ENCODE measurements around the gene CEP162.
"Not testable (repeated sequence)": the region's sequence is repeated elsewhere in the genome, so short reads cannot be mapped to it uniquely, and the experiment has no call there.

CEP162 gene

DNA sequence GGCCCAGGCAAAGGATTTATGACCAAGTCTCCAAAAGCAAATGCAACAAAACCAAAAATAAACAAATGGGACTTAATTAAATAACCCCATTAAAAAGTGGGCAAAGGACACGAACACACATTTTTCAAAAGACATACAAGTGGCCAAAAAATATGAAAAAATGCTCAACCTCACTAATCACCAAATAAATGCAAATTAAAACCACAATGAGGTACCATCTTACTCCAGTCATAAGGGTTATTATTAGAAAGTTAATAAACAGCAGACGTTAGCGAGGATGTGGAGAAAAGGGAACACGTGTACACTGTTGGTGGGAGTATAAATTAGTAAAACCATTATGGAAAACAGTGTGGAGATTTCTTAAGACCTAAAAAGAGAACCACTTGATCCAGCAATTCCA, 71.1 kb downstream of the CEP162 start:
- DNase-seq (ENCODE audit: low read depth in 2 of 2): no peak

DNA sequence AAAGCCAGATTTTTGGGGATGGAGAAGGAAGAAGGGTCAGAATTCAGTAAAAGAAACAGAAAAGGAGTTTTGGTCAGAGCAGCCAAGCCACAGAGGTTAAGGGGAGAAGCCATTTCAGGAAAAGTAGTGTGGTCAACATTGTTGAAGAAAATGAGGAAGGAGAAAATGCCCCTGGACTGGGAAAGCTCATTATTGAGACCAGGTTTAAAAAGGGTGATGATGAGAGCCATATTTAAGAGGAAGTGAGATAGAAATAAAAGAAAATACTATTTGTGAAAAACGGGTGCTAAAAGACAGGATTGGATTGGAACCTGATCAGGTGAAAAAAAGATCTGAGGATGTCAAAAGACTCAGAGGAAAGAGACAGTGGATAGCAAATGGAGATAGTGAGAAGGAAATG, 75.8 kb downstream of the CEP162 start:
- no peak for DNase-seq (ENCODE audit: low read depth in 2 of 2)

DNA sequence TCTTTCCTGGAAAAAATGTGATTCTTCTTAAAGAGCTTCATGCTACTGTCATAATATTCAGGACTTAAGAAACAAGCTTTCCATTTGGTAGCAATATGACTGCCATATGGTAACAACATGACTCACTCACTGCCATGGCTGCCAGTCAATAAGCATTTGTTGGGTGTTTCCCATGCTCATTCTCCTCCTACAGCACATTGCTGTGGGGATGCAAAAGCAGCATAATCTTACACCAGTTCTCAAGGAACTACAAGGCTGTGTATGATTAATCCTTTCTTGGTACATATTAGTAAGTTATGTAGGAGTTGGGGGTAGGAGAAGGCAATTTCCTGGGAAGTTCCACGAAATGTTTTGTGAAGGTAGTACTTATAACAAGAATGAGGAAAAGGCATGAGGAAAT, 76.7 kb downstream of the CEP162 start:
- DNase-seq (ENCODE audit: low read depth in 2 of 2): no peak

DNA sequence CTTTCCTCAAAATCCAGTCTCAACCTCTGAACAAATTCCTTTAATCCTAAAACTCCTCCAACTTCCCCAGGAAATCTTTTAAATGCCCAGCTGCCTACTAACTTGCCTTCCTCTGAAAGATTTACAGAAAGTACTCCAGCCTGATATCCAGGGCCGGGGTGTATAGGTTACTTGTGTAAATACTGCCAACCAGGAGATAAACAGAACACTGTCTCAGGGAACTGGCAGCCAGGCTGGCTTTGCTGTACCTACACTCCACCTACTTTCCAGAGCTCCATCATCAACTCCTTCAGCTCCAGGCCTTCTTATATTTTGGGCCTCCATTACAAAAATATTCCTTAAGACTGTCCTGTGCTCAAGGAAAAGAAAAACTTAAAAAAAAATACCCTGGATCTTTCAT, 85.9 kb downstream of the CEP162 start:
- no peak for DNase-seq (ENCODE audit: low read depth in 2 of 2)

DNA sequence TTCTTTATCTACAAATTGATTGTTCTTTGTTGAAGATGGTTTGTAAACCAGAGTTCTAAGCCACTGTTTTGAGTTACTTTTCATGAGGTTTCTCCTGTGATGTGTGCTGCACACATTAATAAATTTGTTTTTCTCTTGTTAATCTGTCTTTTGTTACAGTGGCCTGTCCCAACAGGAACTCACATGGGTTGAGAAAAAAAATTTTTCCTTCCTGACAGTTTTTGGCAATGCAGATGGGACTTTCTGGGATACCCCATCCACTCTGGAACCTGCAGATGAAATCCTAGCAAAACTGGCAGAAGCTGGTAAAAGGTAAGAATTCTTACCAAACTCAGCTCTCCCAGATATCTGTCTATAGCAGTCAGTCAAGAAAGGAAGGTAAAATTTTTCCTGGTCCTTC, 88.1 kb downstream of the CEP162 start:
- DNase-seq (ENCODE audit: low read depth in 2 of 2): no peak

DNA sequence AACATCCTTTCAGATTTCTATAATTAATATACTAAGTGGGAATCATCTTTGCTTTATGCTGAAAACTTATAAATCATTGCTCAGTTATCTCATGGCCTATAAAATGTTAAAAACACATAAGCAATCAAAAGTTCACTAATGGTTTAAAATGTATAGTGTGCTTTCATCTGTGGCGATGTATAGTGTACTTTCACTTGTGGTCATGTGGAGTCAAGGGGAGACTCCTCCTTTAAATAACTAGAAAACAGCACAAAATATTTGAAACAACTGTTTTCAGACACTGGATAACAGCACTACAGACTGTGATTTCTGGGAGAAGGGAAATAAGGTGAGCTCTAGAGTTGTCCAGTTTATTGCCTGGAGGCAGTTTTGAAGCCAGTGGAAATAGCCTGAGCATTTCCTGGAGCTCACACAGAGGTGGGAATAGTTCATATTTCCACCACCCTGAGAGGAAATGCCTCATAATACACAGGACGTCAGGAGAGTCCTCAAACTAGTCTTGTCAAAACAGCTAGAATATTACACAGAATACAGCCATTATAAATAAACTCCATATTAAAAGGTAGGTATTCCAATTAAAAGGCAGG, 89.4 kb downstream of the CEP162 start:
- no peak for DNase-seq (ENCODE audit: low read depth in 2 of 2)

DNA sequence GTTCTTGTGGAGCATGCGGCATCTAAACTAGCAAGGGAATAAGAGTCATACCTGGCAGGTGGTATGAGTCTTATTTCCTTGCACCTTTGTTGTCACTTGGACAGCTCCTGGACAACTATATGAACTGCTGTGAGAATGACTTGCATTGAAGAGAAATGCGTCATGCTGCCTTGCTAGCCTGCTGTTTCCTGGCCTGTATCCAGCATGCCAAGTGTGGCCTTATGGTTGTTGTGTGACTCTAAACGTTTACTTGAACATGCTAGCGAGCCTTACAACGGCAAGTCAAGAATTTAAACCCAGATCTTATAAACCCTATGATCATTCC, 90.4 kb downstream of the CEP162 start:
- DNase-seq (ENCODE audit: low read depth in 2 of 2): no peak

DNA sequence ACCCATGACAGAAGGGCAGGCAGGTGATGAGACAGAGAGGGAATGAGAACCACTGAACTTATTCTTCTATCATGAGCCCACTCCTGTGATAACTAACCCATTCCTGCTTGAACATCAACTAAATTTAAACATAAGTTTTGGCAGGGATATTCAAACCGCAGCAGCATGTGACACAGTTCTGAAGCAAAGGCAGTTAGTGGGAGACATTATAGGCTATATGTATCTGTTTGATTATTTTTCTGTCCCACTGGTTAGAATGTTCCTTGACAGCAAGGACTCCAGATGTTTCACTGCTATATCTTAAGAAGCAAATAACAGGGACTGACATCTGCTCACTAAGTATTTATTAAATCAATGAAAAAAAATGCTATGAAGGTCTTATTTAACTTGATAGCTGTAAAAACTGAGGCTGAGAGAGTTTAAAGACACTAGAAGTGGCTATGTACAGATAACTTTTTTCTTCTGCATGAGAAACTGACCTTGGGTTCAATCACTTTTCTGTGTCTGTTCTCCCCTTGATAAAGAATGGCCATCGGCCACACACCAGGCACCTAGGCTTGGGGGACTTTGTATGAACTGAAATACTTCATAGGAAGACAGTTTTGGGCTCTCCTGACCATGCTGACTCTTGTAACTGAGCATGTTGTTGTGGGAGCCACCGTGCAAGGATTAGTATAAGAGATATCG, 90.9 kb downstream of the CEP162 start:
- no peak for DNase-seq (ENCODE audit: low read depth in 2 of 2)

DNA sequence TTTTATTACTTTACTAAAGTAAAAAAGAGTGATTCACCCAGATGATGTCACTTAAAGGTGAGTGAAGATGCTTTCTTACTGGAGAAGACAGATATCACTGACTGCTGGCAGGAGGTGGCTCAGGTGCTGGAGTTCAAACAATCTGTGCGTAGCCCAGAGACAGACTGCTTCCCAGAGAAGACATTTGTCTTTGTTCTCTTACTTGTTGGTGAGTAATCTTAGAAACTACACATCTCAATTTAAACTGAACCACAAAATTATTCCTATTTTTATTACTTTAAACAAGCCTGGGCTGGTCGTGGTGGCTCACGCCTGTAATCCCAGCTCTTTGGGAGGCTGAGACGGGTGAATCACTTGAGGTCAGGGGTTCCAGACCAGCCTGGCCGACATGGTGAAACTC, 92.2 kb downstream of the CEP162 start:
- no peak for DNase-seq (ENCODE audit: low read depth in 2 of 2)

DNA sequence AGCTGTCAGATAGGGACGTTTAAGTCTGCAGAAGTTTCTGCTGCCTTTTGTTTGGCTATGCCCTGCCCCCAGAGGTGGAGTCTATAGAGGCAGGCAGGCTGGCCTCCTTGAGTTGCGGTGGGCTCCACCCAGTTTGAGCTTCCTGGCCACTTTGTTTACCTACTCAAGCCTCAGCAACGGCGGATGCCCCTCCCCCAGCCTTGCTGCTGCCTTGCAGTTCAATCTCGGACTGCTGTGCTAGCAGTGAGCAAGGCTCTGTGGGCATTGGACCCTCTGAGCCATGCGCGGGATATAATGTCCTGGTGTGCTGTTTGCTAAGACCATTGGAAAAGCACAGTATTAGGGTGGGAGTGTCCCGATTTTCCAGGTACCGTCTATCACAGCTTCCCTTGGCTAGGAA, 94.1 kb downstream of the CEP162 start:
- not testable (repeated sequence) for DNase-seq (ENCODE audit: low read depth in 2 of 2)

DNA sequence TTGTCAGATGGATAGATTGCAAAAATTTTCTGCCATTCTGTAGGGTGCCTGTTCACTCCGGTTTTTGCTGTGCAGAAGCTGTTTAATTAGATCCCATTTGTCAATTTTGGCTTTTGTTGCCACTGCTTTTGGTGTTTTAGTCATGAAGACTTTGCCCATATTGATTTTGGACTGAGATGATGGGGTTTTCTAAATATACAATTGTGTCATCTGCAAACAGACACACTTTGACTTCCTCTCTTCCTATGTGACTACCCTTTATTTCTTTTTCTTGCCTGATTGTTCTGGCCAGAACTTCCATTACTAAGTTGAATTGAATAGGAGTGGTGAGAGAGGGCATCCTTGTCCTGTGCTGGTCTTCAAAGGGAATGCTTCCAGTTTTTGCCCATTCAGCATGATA, 97.9 kb downstream of the CEP162 start:
- DNase-seq (ENCODE audit: low read depth in 2 of 2): not testable (repeated sequence)

DNA sequence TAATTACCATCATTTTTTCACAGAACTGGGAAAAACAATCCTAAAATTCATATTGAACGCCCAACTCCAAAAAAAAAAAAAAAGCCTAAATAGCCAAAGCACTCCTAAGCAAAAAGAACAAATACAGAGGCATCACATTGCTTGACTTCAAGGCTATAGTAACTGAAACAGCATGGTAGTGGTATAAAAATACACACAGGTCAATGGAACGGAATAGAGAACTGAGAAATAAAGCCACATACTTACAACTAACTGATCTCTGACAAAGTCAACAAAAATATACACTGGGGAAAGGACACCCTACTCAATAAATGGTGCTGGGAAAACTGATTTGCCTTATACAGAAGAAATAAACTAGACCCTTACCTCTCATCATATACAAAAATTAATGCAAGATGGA, 104.3 kb downstream of the CEP162 start:
- no peak for DNase-seq (ENCODE audit: low read depth in 2 of 2)

DNA sequence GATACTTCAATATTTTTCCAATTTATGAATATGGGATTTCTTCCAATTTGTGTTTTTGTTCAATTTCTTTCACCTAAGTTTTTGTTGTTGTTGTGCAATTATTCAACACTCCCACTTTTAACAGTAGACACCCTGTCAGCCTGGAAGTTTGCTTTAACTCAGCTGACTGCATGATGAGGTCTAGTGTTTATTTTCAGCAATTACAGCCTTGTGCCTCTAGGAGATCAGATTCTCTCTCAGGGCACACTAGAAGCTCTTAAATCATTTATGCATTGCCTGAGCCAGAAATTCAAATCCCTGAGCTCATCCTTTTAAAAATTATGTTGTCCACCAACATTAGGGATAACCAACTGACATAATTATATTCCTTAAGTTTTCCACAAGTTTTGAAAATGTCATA, 108.2 kb downstream of the CEP162 start:
- DNase-seq (ENCODE audit: low read depth in 2 of 2): no peak

DNA sequence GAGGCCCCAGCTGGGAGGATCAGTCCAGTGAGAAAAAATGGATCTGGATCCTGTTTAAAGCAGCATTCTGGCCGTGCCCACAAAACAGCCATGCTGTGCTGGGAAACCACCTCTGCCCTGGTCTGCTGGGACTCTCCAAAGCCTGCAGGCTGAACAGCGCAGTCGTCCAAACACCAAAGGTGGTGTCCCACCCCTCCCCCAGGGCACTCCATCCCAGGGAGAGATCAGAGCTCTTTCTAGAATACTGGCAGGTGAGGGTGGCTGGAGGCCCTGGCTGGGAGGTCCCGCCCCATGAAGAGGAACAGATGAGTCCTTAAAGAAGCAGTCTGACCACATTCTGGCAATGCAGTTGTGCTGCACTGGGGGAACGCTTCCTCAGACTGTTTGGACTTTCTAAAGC, 109.3 kb downstream of the CEP162 start:
- no peak for DNase-seq (ENCODE audit: low read depth in 2 of 2)

DNA sequence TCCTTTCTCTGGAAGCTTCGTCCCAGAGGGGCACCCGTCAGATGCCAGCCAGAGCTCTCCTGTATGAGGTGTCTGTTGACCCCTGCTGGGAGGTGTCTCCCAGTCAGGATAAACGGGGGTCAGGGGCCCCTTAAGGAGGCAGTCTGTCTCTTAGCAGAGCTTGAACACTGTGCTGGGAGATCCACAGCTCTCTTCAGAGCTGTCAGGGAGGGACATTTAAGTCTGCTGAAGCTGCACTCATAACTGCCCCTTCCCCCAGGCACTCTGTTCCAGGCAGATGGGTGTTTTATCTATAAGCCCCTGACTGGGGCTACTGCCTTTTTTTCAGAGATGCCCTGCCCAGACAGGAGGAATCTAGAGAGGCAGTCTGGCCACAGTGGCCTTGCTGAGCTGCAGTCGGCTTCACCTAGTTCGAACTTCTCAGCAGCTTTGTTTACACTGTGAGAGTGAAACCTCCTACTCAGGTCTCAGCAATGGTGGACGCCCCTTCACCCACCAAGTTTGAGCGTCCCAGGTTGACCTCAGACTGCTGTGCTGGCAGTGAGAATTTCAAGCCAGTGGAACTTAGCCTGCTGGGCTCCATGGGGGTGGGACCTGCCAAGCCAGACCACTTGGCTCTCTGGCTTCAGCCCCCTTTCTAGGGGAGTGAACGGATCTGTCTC, 112.4 kb downstream of the CEP162 start:
- DNase-seq (ENCODE audit: low read depth in 2 of 2): not testable (repeated sequence)

DNA sequence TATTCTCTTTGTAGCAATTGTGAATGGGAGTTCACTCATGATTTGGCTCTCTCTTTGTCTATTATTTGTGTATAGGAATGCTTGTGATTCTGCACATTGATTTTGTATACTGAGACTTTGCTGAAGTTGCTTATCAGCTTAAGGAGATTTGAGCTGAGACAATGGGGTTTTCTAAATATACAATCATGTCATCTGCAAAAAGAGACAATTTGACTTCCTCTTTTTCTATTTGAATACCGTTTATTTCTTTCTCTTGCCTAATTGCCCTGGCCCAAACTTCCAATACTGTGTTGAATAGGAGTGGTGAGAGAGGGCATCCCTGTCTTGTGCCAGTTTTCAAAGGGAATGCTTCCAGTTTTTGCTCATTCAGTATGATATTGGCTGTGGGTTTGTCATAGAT, 116.1 kb downstream of the CEP162 start:
- not testable (repeated sequence) for DNase-seq (ENCODE audit: low read depth in 2 of 2)

DNA sequence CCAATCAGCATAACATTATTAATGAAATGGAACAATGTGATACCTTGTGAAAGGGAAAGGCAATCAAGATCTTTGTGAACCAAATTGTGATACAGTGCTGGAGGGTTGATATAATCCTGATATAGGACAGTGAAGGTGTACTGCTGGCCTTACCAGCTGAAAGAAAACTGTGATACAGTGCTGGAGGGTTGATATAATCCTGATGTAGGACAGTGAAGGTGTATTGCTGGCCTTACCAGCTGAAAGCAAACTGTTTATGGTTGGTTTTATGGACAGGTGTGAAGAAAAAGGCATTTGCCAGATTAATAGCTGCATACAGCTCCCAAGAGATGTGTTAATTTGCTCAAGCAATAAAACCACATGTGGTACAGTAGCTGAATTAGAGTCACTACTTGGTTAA, 119.9 kb downstream of the CEP162 start:
- DNase-seq (ENCODE audit: low read depth in 2 of 2): no peak

DNA sequence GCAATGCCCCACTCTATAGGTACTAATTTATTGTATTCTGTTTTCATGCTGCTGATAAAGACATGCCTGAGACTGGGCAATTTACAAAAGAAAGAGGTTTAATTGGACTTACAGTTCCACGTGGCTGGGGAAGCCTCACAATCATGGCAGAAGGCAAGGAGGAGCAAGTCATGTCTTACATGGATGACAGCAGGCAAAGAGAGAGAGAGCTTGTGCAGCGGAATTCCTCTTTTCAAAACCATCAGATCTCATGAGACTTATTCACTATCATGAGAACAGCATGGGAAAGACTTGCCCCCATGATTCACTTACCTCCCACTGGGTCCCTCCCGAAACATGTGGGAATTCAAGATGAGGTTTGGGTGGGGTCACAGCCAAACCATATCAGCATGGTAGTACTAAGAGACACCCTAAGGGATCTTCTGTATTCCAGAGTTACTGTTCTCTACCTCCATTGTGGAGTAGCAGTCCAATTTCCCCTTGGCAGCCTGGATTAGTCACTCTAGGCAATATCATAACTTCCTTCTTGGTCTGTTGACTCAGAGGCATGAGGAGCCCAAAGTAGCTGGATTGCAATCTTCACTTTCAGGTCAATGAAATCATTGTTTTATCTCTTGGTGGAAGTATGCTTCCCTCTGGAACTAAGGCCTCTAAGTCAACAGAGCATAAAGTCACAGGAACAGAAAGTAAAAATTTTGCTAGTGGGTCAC, 122.1 kb downstream of the CEP162 start:
- DNase-seq (ENCODE audit: low read depth in 2 of 2): not testable (repeated sequence)

DNA sequence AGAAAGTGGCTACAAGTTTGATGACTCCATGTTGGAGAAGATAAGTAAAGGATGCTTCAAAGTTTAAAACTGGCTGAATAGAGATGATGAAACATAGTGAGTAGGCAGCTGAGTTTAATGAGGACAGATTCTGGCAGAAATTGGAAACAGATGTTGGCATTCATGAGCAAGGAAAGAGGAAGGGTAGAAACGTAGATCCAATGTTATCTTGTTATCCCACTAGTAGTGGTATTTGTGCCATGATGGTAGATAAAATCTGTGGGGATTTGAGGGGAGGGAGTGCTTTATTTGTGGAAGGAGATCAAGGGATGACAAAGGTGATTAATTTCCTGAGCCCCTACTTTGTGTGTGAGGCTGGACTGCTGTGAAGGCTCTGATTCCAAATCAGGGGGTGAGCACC, 124.4 kb downstream of the CEP162 start:
- no peak for DNase-seq (ENCODE audit: low read depth in 2 of 2)

DNA sequence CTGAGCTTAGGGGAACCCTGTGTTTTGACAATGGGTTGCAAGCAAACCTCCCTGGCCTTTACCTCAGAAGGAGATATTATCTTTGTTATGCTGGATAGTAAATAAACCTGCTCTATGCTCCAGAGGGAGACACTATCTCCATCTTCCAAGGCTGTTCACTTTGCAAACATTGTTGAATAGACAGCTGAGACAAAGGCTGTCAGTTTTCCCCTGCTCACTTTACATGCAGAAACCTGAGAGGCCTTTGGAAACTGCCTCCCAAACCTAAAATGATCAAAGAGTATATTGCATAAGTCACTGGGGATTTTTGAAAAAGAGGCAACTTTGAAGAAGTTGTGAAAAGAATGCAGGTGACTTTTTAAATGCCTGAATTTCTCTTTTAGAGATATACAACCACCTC, 132.3 kb downstream of the CEP162 start:
- no peak for DNase-seq (ENCODE audit: low read depth in 2 of 2)

DNA sequence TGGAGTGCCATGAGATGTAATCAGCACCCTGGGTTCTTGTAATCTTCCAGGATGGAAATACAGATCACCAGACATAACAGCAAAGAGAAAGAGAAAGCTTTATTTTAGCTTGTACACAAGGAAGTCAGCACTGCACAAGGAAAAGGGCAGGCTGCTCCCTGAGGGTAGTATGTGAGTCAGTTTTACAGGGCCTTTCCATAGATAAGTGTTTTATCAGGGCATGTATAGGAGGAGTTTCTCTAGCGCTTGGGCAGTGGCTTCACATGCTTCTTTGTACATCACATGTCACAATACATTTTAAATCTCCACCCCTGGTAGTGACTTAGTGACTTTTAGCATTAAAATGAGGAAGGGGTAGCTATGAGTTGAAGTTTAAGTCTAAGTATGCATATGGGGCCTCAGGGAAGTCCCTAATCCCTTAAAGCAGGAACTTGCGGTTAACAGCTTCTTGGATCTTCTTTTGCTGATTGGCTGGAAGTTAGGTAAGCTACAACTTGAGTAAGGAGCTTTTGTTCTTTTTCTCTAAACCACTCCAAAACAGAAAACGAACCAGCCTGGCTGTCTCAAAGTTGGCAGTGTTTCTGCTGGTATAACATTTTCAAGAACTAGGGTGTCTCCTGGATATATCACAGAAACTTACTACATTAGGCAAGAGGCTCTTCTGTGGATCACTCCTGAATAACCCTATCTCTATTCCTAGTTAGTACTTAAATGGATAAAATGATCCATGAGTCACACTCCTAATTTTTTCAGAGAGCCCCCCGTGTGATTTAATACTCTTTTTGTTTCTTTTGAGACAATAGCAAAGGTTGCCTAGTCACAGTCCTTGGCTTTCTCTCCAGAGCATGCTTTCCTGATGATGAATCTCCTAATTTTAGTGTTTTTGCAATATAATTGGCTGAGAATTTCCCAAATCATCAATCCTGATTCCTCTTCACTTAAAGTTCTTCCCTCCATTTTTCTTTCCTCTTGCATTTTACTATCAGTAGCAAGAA, 133.7 kb downstream of the CEP162 start:
- no peak for DNase-seq (ENCODE audit: low read depth in 2 of 2)

DNA sequence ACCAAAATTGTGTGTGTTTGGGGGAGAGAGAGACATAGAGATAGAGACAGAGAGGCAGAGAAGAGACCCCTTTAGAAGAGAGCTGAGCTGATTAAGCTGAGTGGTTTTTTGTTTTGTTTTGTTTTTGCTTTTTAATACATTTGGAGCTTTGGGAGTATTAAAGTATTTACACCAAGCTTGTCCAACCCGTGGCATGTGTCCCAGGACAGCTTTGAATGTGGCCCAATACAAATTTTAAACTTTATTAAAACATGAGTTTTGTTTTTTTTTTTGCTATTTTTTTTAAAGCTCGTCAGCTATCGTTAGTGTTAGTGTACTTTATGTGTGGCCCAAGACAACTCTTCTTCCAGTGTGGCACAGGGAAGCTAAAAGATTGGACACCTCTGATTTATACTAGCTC, 137.9 kb downstream of the CEP162 start:
- DNase-seq (ENCODE audit: low read depth in 2 of 2): no peak
